ENCODE results near the gene MVB12B. TPM values are rescaled to one million over a fixed set of nuclear protein-coding genes. Genes with fewer than 3 reads are reported as not detected.

The MVB12B gene
- total and polyA plus RNA-seq, 8 donors, result 2.6 to 6.7 (median 4.0) TPM

- H3K4me3 ChIP-seq, result no peak overlapping the region
- 91 to 94% methylated on average over 6 of the region's 6 CpGs for WGBS, 2 donors
- H3K27me3 ChIP-seq, result no peaks in the 10 kb centered on the region
- intact Hi-C loops (cut with DNase I), result loop anchor here in 1 of 3 donors (10.0 kb wide), 2 partner anchors 181 to 1081 kb away; no protein-coding TSS in a partner anchor
- TF ChIP-seq CTCF (IDR thresholded peaks at IDR 0.05), result no peak
- no peaks in the 10 kb centered on the region for H3K36me3 ChIP-seq
- no peak for FAIRE-seq
- H3K27ac ChIP-seq, result no peak overlapping the region
- no peak for ATAC-seq
- no peaks in the 10 kb centered on the region for H3K4me1 ChIP-seq
- no peak for DNase-seq
- H3K9me3 ChIP-seq, result no peaks in the 10 kb centered on the region
Measured at GRCh38 chr9:126485662-126486061, 159.0 kb downstream of the MVB12B start.

- Histone ChIP-seq H3K9me3 (no peaks in the 10 kb centered on the region), H3K36me3 (no peaks in the 10 kb centered on the region), H3K27ac (no peak overlapping the region), H3K4me3 (no peak overlapping the region), H3K4me1 (no peaks in the 10 kb centered on the region), H3K27me3 (no peaks in the 10 kb centered on the region)
- no peak for FAIRE-seq
- no peak for TF ChIP-seq CTCF (IDR thresholded peaks at IDR 0.05)
- 88 to 91% methylated on average over 11 of the region's 11 CpGs for WGBS, 2 donors
- intact Hi-C loops (cut with DNase I), result loop anchor here in 1 of 3 donors (10.0 kb wide), 2 partner anchors 181 to 1081 kb away; no protein-coding TSS in a partner anchor
- ATAC-seq, result no peak
- no peak for DNase-seq
Measured at GRCh38 chr9:126486276-126486675, 159.6 kb downstream of the MVB12B start.

- ATAC-seq, result no peak
- TF ChIP-seq CTCF (IDR thresholded peaks at IDR 0.05), result no peak
- intact Hi-C loops (cut with DNase I), result loop anchor here in 1 of 3 donors (10.0 kb wide), 2 partner anchors 183 to 1083 kb away; no protein-coding TSS in a partner anchor
Measured at GRCh38 chr9:126487856-126488255, 161.2 kb downstream of the MVB12B start.

GRCh38 chr9:126488310-126488709 lies 161.7 kb downstream of the MVB12B start:
- H3K27ac ChIP-seq, result no peak overlapping the region
- no peaks in the 10 kb centered on the region for H3K4me1 ChIP-seq
- no peaks in the 10 kb centered on the region for H3K27me3 ChIP-seq
- no peak for TF ChIP-seq CTCF (IDR thresholded peaks at IDR 0.05)
- WGBS, 2 donors, result 73 to 78% methylated on average over 8 of the region's 8 CpGs
- no peak overlapping the region for H3K4me3 ChIP-seq
- DNase-seq, result no peak
- no peak for ATAC-seq
- H3K36me3 ChIP-seq, result no peaks in the 10 kb centered on the region
- FAIRE-seq, result no peak
- H3K9me3 ChIP-seq, result no peaks in the 10 kb centered on the region
- intact Hi-C loops (cut with DNase I), result loop anchor here in 1 of 3 donors (10.0 kb wide), 2 partner anchors 184 to 1084 kb away; no protein-coding TSS in a partner anchor

More at GRCh38 chr9:126487856-126488255, 161.2 kb downstream of the MVB12B start:
- 83 to 87% methylated on average over 12 of the region's 12 CpGs for WGBS, 2 donors
- Histone ChIP-seq H3K27ac (no peak overlapping the region), H3K27me3 (no peaks in the 10 kb centered on the region), H3K9me3 (no peaks in the 10 kb centered on the region), H3K4me1 (no peaks in the 10 kb centered on the region), H3K36me3 (no peaks in the 10 kb centered on the region), H3K4me3 (no peak overlapping the region)
- DNase-seq (no peak), FAIRE-seq (no peak)

GRCh38 chr9:126488881-126489404 lies 162.3 kb downstream of the MVB12B start:
- DNase-seq, result no peak
- Histone ChIP-seq H3K36me3 (no peaks in the 10 kb centered on the region), H3K27me3 (no peaks in the 10 kb centered on the region), H3K9me3 (no peaks in the 10 kb centered on the region), H3K4me3 (no peak overlapping the region), H3K27ac (no peak overlapping the region), H3K4me1 (no peaks in the 10 kb centered on the region)
- no peak for FAIRE-seq
- ATAC-seq, result no peak
- WGBS, 2 donors, result 90 to 91% methylated on average over 8 of the region's 8 CpGs
- TF ChIP-seq CTCF (IDR thresholded peaks at IDR 0.05), result no peak
- intact Hi-C loops (cut with DNase I), result loop anchor here in 1 of 3 donors (10.0 kb wide), 2 partner anchors 184 to 1084 kb away; no protein-coding TSS in a partner anchor
